HL-60/S4 treated with retinoic acid at 250 ng/mL for 4 days and 3 days (cell line): ENCODE measurements around the gene FMN2.

Experiments
- in situ Hi-C: fragments of 300-500 bp; cut with MboI; formaldehyde crosslinking; loops from 2 replicates; pipeline ENCODE4 v1.7.0; 2022; ENCODE audit warnings: low sequenced_read_pairs

FMN2 gene

DNA sequence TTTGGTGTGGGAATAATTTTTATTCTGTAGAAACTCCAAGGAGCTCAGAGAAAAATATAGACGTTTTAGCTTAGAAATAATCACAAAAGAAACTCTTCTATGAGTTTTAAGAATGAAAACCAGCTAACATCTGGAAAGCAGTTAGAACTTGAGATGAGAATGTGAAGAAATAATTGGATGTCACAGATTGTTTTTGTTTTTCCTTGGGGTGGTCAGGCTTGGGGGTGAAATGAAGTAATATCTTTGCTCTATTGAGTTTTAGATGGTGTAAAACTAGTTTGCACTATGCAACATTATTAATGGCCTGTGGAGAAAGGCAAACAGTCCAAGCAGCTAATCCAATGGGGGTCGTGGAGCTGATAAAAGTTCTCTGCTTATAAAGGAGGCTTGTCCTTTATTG is 101.2 kb downstream of the FMN2 start:
- in situ Hi-C loops = no loop called here

DNA sequence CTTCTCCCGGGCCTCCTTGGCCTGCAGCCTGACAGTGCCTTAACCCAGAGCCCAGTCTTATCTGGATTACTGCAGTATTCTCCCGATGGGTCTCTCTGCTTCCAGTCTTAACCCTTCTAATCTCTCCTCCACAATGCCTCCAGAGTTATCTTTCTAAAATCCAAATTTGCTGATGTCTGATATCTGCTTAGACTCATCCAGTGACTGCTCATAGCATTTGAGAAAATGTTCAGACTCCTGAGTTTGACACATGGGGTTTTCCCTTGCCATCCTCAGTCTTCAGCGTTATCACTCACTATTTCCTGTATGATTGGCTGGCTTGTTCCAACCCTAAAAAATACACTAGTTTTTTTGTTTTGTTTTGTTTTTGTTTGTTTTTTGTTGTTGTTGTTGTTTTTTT is 102.0 kb downstream of the FMN2 start:
- in situ Hi-C loops = no loop called here

DNA sequence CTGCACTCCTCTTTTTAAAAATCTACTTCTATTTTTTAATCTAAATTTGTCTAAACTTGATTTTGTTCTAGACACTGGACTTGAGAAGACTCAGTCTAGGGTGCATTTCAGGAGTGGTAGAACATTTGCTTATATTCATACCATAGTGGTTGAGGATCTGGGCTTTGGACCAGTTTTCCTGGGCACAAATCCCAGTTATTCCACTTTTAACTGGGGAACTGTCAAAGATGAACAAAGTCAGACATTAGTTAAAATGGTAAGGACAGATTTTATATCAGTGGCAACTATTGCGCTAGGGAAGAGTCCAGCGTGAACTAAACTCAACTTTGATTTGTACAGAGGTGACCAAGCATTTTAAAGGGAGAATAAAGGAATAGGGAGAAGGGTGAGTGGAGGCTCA is 102.4 kb downstream of the FMN2 start:
- in situ Hi-C loops = no loop called here

DNA sequence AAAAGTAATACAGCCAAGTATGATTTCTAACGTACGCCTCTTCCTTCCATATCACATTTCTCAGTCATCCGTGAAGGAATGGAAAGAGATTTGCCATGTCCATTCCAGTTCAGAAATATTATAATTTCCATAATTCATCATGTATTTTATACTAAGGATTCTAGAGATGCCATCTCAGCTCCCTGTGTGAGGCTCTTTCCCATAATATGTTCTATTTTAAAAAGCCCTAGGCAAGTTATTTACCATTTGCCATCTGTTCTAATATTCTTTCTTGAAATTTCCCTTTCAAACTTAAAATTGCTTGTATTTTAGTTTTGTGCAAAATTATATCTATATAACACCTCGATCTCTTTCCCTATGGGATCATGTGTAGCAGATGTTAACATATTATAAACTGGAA is 106.7 kb downstream of the FMN2 start:
- in situ Hi-C loops = no loop called here

DNA sequence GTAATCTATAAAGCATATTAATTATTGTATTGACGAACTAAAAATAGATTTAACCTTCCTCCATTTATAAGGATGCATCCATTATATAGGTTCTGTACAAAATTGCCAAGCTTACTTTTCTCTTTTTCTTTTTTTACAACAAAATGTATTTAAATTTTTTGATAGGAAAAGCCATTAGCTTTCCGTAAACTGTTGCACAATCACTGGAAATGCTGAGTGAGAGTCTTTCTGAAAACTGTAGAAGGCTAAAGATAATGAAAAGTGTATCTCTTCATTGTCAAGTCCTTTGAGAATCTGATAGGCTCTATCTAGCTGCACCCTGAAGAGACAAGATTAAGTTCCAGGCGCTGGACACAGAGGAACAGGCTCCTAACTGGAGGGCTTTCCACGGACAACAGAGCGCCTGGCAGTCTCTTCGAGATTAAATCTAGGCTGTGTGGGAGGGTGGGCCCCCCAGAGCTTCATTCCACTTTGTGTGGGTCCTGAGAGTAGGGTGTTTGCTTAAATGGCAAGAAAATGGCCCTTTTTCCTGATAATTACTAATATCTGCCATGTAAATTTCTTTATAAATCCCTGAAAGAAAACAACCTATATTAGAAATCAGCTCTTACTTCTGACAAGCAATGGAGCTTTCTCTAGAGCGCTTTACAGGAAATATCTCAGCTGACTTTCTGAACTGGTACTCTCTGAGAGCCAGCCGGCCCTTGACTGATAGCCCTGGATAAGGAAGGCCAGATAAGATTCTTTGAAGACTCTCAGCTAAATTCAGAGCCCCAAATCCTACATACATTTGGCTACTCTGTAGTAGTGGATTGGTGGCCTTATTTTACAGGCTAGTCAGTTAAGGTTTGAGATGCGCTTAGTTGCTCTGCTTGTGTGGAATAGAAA is 108.3 kb downstream of the FMN2 start:
- in situ Hi-C loops = no loop called here

DNA sequence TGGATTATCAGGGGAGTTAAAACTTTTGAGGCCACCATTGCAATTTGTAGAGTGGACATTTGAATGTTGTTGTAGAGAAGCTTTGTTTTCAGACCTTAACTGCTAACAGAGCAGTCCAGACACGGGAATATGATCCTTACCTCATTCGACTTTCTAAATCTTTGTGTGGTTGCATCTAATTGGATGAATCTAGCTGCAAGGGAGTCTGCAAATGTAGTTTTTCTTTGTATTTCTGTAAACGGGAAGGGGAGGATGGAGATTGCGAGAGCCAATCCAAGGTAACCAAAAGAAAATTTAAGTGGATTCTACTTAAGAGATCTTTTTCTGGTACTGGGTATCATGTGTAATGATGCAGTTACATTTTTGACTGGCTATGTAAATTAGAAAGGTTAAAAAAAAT is 110.2 kb downstream of the FMN2 start:
- in situ Hi-C loops = no loop called here

DNA sequence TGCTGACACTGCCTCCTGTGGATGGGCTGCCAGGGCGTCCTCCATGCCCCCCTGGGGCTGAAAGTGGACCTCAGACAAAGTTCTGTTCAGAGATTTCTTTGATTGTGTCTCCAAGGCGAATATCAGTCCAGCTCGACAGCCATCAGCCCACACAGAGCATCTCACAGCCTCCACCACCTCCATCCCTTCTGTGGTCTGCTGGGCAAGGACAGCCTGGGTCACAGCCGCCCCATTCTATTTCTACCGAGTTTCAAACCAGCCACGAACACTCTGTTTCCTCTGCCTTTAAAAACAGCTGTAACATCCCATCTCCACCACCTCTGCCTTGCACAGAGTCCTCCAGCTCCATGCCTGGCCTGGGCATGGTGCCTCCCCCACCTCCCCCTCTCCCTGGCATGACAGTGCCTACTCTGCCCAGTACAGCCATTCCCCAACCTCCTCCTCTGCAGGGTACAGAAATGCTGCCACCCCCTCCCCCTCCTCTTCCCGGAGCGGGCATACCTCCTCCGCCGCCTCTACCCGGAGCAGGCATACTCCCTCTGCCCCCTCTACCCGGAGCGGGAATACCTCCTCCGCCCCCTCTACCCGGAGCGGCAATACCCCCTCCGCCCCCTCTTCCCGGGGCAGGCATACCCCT is 115.5 kb downstream of the FMN2 start:
- in situ Hi-C loops = no loop called here

DNA sequence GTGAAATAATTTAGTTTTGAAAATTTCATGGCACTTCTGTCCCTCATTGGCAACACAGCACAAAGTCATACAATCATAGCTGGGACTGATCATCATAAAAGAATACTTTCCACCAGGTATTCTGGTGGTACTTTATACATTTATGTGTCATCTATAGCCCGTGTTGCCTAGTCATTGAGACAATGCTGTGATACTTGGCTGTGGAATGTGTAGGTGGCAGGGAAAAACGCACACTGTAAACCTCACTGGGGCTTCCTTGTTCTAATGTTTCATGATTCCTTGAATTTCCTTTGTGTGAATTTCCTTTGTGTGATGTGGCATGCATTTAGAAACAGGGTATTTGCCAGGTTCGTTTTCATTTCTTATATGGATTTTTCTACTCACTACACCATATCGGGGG is 118.3 kb downstream of the FMN2 start:
- in situ Hi-C loops = no loop called here

DNA sequence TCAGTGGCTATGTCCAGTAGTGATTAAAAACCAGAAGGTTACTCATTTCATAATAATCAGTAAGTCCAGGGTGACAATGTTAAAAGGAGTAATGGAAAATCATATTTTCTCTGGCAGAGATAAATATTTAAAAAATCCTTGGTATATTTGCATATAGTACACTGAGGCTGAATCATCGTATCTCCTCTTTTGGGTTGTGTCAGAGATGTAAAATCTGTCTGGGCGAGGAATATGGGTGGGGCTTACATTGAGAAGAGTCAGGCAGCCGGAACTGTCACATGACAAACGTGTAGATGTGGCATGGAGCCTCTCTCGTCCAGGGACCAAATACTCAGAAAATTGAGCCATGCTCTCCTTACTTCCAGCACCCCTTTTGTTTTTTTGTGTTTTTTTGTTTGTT is 120.9 kb downstream of the FMN2 start:
- in situ Hi-C loops = no loop called here

DNA sequence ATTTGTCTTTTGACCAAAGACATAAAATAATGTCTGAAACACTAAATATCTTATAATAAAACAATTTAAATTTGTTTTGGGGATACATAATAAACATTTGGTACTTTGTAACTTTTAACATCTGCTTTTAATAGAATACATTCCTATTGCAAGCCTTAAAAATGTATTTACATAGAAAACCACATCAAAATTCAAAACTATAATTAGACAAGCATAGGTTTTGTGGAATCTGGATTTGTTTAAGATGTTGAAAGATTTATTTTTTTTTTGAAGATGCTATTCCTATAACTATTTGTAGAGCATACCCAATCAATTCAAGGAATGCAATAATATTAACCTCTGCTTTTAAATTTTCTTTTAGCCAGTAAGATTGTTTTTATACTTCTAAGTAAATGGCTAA is 125.7 kb downstream of the FMN2 start:
- in situ Hi-C loops = no loop called here

DNA sequence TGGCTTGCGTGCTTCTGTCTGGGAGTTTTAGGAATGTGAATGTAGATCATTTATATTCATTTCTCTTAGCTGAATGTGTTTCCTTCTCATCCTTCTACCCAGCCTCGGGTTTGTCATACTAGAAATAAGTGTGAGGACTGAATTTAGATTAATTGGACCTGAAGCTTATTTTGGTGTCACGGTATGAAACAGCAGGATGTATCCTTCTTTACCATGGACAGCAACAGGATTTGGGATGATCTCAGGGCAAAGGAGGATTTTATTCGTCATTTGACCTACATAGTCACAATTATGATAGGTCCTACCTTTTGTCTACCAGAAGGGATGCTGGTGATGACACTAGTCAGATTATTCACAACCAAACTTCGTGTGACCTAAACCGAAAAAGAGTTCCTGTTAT is 127.4 kb downstream of the FMN2 start:
- in situ Hi-C loops = no loop called here

DNA sequence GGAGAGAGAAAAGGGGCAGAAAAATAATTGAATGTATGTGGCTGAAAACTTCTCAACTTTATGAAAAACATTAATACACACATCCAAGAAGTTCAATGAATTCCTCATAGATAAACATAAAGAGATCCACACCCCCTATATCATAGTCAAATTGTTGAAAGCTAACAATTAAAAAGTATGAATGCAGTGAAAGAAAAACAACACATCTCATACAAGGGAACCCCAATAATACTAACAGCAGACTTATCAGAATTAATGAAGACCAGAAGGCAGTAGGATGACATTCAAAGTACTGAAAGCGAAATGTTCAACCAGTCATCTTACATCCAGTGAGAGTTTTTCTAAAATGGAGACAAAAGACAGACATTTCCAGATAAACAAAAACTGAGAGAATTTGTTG is 134.4 kb downstream of the FMN2 start:
- in situ Hi-C loops = no loop called here

DNA sequence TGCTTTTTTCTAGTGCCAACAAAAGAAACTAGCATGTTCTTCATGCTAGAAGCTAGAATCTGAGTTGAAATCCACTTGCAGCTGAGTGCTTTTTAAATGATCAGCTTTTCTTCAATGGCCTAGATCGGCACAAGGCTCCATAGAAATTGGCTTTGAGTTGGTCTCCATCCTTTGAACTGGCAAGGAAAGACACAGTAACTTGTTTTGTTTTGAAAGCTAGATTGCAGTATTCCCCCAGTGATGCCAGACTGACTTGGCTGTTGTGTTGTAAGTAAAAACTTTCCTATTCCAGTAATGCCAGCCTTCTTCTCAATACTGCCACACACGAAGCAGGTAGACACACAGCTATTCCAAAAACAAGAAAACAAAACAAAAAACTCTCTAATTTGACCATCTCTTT is 139.1 kb downstream of the FMN2 start:
- in situ Hi-C loops = no loop called here

DNA sequence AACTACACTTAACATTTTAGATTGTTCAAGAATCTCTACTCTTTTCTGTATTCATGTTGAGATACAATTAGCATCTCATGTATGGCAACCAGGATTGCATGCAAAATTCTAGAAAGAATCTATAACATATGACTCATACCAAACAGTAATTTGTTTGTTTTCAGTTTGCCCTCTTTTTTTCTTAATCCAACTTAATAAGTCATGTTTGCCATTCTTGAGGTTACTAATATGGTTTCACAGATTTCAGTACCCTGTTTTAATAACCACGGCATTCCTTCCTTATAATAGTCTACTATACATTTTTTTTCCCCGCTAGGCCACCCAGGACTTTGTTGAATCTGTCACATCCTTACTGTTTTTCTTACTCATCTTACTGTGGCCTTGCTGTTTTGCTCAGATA is 140.8 kb downstream of the FMN2 start:
- in situ Hi-C loops = no loop called here

DNA sequence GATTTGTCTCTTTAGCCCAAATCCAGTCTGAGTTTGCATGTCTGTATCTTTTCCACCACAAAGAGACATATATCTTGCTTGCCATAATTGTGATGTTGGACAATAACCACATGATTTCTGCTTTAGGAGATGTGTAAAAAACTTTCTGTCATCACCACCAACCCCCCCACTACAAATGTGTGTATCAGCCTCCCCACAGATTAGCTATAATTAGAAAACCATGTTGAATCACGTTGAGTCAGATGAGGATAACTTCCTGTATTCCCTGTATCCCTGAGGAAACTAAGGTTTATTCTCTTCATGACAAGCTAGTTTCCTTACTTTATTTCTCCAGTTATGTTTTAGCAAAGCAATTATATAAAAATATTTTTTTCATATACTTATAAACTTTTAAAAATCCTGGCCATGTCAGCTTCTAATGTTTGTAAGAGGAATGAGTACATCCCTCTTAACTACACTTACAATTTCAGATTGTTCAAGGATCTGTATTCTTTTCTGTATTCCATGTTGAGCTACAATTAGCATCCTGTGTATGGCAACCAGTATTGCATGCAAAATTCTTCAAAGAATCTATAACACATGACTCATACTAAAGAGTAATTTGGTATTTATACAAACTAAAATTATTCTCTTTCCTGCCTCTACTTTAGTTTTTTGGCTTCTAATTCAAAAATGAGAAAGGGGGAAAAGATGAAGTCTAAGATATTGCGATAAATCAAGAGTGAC is 143.0 kb downstream of the FMN2 start:
- in situ Hi-C loops = no loop called here

DNA sequence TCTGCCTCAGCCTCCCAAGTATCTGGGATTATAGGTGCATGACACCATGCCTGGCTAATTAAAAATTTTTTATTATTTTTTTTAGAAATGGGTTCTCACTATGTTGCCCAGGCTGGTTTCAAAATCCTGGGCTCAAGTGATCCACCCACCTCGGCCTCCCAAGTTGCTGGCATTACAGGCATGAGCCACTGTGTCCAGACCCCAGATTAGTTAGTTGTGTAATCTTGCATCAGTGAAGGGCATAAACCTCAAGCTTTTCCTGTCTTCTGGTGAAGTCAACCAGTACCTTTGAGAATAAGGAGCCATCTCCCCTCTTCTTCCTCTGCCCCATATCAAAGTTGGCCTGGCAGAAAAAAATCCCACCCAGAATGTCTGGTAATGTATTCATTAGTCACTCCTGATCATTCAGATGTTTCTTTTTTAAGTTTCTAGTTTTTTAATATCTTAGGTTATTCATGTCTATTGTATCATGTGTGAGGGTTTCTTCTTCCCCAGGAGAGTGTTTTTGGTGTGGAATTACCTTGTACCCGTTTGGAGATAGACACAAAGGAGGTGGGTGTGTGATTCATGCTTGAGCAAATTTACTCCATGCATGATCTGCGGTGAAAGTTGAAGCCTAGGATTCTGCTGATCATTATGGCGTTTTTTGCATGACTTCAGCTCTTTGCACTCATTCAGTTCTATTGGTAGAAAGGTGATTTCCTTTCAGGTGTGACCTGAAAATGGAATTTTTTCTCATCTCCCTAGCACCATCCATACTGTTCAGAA is 144.0 kb downstream of the FMN2 start:
- in situ Hi-C loops = no loop called here

DNA sequence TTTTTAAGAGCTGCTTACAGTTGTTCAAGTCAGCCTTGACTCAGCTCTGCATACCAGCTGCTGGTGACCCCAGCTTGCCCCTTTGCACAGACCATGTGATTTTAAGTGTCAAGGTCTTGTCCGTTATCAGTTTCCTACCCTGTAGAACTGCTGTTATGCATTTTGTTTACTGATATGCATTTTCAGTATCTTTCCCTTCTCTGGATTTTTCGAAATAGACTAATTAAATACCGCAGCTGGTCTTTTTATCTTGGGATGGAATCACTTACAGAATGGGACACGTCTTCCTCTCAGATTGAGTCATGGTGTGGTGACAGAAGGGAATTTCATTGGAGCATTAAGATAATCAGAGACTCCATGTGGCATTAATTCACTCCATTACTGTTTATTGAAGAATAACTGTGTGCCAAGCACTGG is 145.6 kb downstream of the FMN2 start:
- in situ Hi-C loops = no loop called here

DNA sequence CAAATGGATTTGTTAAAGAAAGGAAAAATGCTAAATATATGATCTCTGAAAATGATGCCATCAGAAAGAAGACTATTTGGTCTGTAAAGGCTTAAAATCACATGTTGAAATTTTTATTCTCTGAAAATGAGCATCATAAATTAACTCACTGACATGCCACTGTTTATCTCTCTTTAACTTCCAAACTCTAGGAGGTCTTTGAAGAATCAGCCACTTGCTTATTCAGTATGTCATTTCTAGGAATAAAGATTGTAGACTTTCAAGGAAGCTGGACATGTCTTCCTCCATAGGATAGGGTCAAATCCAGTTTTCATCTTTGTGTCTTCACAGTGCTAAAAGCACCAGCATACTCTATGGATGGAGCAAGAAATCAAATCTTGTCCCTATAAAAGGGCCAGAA is 147.6 kb downstream of the FMN2 start:
- in situ Hi-C loops = no loop called here

DNA sequence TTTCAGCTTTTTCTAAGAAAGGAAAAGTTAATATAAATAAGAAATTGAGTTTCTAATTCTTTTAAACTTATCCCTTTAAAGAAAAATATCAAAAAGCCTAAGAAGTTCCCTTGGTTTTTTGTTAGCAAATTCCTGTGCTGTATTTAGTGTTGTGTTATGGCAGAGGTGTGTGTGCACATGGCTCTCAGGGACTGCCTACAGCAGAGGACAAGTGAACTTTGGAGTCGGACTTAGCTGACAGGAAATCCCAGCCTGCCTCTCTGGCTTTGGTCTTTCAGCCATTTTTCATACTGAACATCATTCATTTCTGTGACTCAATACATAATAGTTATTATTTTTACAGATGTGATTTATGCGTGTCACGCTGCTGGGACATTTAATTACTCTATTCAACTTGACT is 149.6 kb downstream of the FMN2 start:
- in situ Hi-C loops = no loop called here

DNA sequence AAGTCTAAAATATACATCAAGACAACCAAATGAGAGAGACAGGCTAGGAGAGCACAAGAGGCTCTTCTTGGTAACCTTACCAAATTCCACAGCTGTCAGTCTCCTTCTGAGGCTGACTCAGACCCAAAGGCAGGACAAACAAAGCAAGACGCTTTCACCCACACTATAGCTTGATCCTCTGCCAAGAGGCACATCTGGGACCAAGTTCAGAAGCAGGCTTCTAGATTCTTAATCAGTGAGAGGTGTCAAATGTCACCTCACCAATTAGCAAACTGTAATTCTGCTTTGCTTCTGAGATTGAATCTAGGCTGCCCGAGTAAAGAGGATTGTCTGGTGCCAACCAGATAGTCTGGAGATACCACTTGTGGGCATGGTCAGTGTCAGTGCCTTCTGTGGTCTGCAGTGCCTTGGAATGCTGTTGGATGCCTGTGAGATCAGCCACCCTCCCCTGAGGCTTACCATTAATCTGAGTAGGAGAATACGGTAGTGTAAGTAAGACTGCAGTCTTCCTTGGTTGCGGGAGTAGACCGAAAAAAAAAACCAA is 151.0 kb downstream of the FMN2 start:
- in situ Hi-C loops = no loop called here
